Sigmoid colon (tissue), 4 donors: ENCODE data around the gene CCL7.

ENCODE experiments used
- EP300 ChIP-seq, 4 donors: sonication (generic); formaldehyde crosslinking; IDR thresholded peaks; one replicate each; pipeline ENCODE4 v1.6.1; 2017; ENCODE audit warnings: antibody characterized with exemption in 4 of 4
- TF ChIP-seq, protein P1 (sequence below), 4 experiments: fragments of 450-650 bp in 3 of 4; fragments of 200-600 bp in 1 of 4; IDR thresholded peaks; one replicate each; pipeline ENCODE4 v1.5.1; 2016 to 2019; ENCODE audit warnings: antibody characterized with exemption in 4 of 4, mild to moderate bottlenecking in 3 of 4, moderate library complexity in 2 of 4

DNA sequence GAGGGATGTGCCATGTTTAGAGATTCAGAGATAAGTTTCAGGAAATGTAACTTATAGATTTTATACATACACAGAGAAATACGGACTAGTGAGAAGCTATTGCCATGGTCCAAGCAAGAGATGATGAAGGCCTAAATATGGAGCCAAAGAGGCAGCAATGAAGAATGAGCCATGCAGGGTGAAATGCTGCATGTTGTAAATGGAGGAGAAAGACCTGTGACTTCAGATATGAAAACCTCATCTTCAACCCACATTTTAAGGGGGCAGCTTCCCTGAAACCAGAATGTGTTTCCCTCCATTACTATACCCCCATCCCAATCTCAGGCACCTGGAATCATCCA is 12.1 kb upstream of the CCL7 start:
- TF ChIP-seq, protein P1, sequence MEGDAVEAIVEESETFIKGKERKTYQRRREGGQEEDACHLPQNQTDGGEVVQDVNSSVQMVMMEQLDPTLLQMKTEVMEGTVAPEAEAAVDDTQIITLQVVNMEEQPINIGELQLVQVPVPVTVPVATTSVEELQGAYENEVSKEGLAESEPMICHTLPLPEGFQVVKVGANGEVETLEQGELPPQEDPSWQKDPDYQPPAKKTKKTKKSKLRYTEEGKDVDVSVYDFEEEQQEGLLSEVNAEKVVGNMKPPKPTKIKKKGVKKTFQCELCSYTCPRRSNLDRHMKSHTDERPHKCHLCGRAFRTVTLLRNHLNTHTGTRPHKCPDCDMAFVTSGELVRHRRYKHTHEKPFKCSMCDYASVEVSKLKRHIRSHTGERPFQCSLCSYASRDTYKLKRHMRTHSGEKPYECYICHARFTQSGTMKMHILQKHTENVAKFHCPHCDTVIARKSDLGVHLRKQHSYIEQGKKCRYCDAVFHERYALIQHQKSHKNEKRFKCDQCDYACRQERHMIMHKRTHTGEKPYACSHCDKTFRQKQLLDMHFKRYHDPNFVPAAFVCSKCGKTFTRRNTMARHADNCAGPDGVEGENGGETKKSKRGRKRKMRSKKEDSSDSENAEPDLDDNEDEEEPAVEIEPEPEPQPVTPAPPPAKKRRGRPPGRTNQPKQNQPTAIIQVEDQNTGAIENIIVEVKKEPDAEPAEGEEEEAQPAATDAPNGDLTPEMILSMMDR (IDR thresholded peaks at IDR 0.05), result no peak
- no peak for TF ChIP-seq EP300 (IDR thresholded peaks at IDR 0.05)
